Putamen (tissue), 1 donor: Measurements from ENCODE around the gene TESPA1.

Experiments
- DNase-seq: peaks from one replicate; pipeline ENCODE4 v3.0.0-alpha.2; 2016; ENCODE audit warnings: low spot score

TESPA1 gene

DNA sequence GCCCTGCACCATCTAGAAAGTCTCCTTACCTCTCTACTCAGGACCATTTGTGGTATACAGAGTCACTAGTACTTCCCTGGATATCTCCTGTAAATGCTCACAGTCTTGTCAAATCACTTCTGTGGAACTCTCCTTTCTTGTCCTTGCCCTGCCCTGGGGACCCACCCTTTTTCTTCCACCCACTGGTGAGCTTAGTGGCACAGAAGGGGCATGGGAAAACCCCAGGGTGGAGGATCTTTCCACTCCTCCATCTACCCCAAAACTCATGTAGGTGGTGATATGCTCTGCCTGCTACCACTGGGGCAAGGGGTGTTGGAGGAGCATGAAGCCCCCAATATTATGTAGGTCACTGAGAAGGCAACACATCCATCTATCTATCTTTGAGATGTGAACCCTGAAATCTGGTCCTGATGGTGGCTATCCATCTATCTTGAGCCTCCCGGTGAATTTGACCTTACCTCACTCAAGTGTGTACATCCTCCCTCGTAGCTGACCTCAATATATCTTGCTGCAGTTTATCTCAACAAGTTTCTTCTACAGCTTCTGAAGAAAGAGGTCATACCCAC, 943 bp downstream of the TESPA1 start:
- no peak for DNase-seq

DNA sequence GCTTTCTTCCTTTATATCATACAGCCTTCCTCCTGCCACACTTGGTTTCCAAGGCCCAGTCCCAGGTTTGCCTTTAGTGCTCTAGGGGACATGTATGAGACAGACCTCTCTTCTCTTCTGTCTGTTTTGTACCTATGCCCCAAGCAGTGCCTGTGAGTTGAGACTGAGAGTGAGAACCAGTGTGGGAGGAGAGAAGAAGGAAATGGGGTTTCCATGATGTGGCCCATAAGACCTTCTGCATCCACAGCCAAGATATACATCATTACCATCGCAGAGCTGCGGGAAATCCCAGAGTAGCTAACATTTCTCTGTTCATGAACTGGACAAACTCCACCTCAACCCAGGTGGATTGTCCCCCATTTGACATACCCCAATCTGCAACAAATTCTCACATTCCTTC, 2.8 kb downstream of the TESPA1 start:
- DNase-seq: no peak

GRCh38 chr12:54980341-54980740, 4.2 kb downstream of the TESPA1 start:
- DNase-seq: no peak

DNA sequence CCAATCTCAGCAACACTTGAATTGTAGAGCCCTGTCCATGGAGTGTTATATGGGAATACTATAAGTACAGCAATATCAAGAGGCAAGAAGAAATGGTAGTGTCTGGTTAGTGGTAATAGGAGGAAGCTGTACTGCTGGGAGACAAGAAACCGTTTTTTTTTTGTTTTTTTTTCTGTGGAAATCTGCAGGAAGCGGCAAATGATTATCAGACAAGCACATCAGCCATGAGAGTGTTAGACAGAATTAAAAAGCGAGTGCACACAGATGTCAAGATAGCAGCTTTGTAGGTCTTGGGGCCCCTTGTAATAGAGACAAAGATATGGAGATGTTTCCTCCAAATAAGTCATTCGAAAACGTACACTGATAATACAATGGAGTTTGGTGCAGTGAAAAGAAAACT, 6.7 kb downstream of the TESPA1 start:
- no peak for DNase-seq

- no peak for DNase-seq
These were observed 7.4 kb downstream of the TESPA1 start for GRCh38 chr12:54977155-54977554.

GRCh38 chr12:54975875-54976274, 8.7 kb downstream of the TESPA1 start:
- no peak for DNase-seq

DNA sequence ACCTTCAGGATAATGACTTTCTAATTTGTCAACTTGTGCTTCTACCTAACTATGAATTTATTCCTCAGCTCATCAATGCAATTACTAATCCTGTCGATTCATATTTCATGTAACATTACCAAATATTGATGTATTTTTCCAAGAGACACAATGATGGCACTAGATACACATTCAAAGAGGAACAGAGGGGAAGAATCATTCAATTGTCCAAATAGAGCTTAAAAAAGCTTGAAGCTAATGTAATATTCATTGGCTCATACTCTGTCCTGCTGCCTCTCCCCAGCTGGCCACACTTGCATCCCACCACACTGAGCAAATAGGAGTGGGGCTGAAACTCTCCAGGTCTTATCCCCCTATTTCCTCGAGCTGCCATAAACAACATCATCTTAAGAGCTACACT, 9.3 kb downstream of the TESPA1 start:
- DNase-seq: peak; percentile 63

DNA sequence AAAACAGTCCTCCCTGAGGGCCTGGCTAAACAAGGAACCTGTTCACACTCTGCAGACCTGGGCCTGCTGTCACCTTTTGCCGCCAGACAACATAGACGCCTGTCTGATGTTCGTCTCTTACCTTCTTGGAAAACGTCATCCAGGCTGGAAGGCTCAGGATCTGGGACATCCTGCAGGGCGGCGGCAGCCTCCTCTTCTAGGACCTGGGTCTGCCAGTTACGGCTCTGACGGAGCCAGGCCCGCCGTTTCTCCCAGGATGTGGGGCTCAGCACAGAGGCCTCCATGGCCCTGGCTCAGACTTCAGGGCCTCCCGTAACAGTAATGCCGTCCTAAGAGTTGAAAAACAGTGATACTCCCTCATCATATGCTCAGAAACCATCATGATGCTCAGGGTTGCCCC, 10.3 kb downstream of the TESPA1 start:
- no peak for DNase-seq

- no peak for DNase-seq
These were observed 11.0 kb downstream of the TESPA1 start for GRCh38 chr12:54973556-54973955.

DNA sequence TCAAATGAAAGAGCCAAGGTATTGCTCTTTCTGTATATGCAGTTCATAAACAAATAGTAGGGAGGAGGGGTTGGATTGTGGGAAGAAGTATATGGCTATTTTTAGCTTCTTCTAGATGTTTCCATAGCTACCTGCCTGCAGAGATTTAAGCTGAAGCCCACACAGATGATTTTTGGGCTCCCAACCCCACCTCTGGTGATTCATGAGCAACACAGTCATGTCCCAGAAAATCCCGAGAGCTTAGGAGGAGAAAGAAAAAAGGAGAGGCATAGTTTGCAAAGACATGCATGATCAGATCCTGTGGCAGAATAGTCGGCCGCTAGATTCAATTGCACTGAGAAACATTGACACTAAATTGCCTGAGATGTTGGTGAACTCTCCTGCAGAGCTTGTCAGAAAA, 13.8 kb downstream of the TESPA1 start:
- peak; percentile 85 for DNase-seq

GRCh38 chr12:54968181-54968730, 16.3 kb downstream of the TESPA1 start:
- no peak for DNase-seq

DNA sequence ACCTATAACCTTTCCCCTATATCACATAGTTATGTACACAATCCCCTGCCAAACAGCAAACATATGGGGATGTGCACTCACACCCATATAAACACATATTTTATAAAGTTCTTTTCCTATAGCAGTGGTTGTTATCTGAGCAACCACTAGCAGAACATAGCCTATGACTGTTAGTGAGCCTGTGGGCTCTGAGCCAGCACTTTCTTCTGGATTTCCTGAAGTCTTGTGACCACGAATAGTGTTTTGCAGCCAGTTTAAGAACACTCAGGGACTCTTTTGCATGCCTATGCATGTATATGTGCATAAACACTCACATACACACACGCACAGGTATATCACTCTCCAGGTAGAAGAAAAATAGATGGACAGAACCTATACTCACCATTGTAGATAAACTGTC, 17.1 kb downstream of the TESPA1 start:
- no peak for DNase-seq

- peak; percentile 64 for DNase-seq
These were observed 23.4 kb downstream of the TESPA1 start for GRCh38 chr12:54961190-54961589.

DNA sequence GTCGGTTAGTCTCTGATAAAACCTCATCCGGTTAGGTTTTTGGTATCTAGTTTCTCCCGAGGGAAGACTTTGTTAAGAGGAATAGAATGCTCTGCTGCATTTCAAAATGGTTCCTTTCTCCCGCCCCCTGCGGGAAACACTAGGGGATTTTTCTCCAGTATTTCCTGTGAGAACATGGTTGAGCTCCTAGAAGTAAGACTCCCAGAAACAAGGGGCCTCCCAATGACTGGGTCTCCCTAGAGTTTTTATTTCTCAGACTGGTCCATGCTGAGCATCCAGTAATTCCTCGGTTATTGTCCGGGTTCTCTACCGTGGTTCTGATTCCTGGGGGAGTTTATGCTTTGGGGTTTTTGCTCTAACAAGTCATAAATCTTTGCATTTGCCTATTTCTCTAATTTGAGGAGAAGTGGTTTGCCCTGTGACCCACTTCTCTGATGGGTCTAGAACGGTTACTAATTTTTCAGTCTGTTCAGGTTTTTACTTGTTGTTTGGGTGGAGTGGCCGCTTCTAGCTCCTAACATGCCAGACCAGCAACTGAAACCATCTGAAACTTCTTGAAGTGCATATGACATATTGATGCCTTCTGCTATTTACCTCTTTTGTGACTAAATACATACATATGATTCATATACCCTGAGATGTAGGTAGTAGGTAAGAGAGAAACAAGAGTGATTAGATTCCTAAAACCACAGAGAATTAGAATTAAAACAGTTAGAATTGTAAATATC, 25.1 kb downstream of the TESPA1 start:
- DNase-seq: no peak

DNA sequence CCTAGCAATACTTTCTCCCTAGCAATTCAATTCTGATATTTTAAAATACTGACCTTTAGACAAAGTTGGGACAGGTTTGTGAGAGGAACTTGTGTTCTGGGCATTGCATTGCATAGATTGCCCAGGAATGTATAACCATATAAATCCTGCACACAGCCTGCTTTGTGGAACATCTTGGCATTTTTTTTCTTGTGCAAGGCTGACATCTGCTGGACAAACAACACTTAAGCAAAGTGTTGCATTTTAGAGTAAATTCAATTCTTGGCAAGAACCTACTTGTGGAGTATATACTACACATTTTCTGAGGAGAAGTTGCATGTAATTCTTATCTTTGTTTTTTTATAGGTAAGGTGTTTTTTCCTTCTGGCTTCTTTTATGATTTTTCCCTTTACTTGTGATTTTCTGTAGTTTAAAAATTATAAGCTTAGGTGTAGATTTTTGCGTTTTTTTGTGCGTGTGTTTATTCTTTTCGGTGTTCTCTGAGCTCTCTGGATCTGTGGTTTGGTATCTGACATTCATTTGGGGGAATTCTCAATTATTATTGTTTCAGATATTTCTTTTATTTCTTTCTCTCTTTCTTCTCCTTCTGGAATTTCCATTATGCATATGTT, 26.4 kb downstream of the TESPA1 start:
- DNase-seq: peak; percentile 66

GRCh38 chr12:54956818-54957641, 27.5 kb downstream of the TESPA1 start:
- DNase-seq: no peak

GRCh38 chr12:54956322-54956721, 28.2 kb downstream of the TESPA1 start:
- DNase-seq: no peak

- no peak for DNase-seq
These were observed 29.8 kb downstream of the TESPA1 start for GRCh38 chr12:54954801-54955200.

DNA sequence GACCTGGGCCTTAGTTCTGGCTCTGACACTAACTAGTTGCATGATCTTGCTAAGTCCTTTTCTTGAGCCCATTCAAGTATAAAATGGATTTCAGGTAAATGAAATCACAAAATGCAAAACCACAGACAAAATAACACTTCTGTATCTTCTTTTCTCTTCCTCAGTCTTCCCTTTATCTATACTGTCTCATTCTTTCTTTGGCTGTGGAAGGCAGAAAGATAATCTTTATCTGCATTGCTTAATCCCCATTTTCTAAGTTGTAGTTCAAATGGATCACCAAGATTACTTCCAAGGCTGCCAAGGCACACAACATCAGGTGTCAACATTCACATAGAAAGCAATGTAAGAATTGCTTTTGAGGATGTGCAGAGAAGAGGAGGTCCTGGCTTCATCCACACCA, 30.3 kb downstream of the TESPA1 start:
- no peak for DNase-seq

DNA sequence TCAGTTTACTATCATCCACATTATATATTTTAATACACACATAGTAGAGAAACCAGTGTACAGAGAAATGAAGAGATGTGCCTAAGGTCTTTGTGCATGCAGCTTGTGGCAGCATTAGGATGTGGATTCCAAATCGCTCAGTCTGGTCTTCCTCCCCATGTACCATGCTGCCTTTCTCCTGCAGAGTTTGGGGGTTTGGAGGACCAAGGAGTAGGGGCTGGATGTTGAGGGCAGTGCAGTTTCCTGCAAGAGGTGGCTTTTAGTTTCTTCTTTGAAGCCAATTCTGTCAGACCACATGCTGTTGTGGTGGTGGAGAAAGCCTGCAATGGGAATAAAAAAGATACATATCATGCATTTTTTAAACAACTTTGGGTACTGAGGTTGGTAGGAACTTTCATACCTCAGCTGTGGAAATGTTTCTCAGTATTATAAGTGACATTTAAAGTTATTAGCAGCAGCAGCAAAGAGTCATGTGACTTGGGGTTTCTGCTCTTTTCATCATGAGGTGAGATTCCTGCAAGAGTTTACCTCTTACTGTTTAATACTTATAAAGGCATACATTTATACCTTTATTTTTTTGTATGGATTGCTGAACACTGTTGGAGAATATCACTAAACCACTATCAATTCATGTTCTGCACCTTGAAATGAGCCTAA, 34.4 kb downstream of the TESPA1 start:
- no peak for DNase-seq

- no peak for DNase-seq
These were observed 35.4 kb downstream of the TESPA1 start for GRCh38 chr12:54949073-54949711.
